Measurements from ENCODE around the gene RAB13.

DNA sequence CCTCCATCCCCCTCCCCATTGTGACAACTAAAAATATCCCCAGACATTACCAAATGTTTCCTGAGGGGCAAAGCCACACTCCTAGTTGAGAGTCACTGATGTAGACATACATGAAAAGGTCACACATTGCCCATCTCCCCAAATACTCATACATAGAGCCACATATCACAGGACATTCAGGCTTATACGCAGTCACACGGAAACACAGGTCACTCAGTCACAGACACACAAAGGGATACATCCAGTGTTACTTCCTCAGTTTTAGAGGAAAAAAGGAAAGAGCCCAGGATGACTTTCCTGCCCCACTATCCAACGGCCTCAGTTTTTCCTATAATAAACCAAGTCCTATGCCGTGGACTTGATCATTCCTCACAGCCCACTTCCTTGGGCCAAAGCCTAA is 24.7 kb downstream of the RAB13 start:
- TF ChIP-seq, protein P1, sequence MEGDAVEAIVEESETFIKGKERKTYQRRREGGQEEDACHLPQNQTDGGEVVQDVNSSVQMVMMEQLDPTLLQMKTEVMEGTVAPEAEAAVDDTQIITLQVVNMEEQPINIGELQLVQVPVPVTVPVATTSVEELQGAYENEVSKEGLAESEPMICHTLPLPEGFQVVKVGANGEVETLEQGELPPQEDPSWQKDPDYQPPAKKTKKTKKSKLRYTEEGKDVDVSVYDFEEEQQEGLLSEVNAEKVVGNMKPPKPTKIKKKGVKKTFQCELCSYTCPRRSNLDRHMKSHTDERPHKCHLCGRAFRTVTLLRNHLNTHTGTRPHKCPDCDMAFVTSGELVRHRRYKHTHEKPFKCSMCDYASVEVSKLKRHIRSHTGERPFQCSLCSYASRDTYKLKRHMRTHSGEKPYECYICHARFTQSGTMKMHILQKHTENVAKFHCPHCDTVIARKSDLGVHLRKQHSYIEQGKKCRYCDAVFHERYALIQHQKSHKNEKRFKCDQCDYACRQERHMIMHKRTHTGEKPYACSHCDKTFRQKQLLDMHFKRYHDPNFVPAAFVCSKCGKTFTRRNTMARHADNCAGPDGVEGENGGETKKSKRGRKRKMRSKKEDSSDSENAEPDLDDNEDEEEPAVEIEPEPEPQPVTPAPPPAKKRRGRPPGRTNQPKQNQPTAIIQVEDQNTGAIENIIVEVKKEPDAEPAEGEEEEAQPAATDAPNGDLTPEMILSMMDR (conservative IDR thresholded peaks at IDR 0.05 in 1 of 2, IDR thresholded peaks at IDR 0.05 in 1 of 2; ENCODE audit: extremely low read depth in 1 of 2, insufficient read depth in 1 of 2, low read depth in 1 of 2, low read length in 2 of 2): no peak
- no peak for TF ChIP-seq EZH2 (IDR thresholded peaks at IDR 0.05; ENCODE audit: borderline replicate concordance, low read length)
